ENCODE measurements around the gene ZBTB2.
"Not testable (repeated sequence)": the region's sequence is repeated elsewhere in the genome, so short reads cannot be mapped to it uniquely, and the experiment has no call there.

Gene ZBTB2

DNA sequence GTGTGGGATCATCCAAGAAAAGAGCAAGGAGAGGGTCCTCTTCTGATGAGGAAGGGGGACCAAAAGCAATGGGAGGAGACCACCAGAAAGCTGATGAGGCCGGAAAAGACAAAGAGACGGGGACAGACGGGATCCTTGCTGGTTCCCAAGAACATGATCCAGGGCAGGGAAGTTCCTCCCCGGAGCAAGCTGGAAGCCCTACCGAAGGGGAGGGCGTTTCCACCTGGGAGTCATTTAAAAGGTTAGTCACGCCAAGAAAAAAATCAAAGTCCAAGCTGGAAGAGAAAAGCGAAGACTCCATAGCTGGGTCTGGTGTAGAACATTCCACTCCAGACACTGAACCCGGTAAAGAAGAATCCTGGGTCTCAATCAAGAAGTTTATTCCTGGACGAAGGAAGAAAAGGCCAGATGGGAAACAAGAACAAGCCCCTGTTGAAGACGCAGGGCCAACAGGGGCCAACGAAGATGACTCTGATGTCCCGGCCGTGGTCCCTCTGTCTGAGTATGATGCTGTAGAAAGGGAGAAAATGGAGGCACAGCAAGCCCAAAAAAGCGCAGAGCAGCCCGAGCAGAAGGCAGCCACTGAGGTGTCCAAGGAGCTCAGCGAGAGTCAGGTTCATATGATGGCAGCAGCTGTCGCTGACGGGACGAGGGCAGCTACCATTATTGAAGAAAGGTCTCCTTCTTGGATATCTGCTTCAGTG lies 40.8 kb downstream of the ZBTB2 start:
- no peaks in the 10 kb centered on the region for H3K9me3 ChIP-seq (ENCODE audit: low read length)
- no peaks in the 10 kb centered on the region for H3K27me3 ChIP-seq (ENCODE audit: insufficient read depth, low read length)
- no peaks in the 10 kb centered on the region for H3K79me2 ChIP-seq (ENCODE audit: insufficient read depth, low read length)
- no peak overlapping the region for H3K4me2 ChIP-seq (ENCODE audit: low read length)
- no peaks in the 10 kb centered on the region for H3K9me2 ChIP-seq (ENCODE audit: low read depth, low read length)
- no peak overlapping the region for H3K4me3 ChIP-seq (ENCODE audit: low read depth, low read length, poor library complexity, severe bottlenecking)
- no peak overlapping the region for H2AFZ ChIP-seq (ENCODE audit: low read length)
- no peaks in the 10 kb centered on the region for H4K20me1 ChIP-seq (ENCODE audit: insufficient read depth, low read length)
- H3K27ac ChIP-seq (ENCODE audit: low read depth, low read length, poor library complexity, severe bottlenecking): no peak overlapping the region
- H3K36me3 ChIP-seq (ENCODE audit: insufficient read depth, low read length): no peaks in the 10 kb centered on the region
- H3K4me1 ChIP-seq (ENCODE audit: insufficient read depth, low read length, severe bottlenecking): no peaks in the 10 kb centered on the region
- H3K9ac ChIP-seq (ENCODE audit: low read length): no peak overlapping the region
- TF ChIP-seq EZH2 (IDR thresholded peaks at IDR 0.05; ENCODE audit: borderline replicate concordance, low read length): no peak
- TF ChIP-seq, protein P1, sequence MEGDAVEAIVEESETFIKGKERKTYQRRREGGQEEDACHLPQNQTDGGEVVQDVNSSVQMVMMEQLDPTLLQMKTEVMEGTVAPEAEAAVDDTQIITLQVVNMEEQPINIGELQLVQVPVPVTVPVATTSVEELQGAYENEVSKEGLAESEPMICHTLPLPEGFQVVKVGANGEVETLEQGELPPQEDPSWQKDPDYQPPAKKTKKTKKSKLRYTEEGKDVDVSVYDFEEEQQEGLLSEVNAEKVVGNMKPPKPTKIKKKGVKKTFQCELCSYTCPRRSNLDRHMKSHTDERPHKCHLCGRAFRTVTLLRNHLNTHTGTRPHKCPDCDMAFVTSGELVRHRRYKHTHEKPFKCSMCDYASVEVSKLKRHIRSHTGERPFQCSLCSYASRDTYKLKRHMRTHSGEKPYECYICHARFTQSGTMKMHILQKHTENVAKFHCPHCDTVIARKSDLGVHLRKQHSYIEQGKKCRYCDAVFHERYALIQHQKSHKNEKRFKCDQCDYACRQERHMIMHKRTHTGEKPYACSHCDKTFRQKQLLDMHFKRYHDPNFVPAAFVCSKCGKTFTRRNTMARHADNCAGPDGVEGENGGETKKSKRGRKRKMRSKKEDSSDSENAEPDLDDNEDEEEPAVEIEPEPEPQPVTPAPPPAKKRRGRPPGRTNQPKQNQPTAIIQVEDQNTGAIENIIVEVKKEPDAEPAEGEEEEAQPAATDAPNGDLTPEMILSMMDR (IDR thresholded peaks at IDR 0.05; ENCODE audit: low read length): no peak
- no peaks in the 10 kb centered on the region for H3F3A ChIP-seq (ENCODE audit: insufficient read depth, low read length)

DNA sequence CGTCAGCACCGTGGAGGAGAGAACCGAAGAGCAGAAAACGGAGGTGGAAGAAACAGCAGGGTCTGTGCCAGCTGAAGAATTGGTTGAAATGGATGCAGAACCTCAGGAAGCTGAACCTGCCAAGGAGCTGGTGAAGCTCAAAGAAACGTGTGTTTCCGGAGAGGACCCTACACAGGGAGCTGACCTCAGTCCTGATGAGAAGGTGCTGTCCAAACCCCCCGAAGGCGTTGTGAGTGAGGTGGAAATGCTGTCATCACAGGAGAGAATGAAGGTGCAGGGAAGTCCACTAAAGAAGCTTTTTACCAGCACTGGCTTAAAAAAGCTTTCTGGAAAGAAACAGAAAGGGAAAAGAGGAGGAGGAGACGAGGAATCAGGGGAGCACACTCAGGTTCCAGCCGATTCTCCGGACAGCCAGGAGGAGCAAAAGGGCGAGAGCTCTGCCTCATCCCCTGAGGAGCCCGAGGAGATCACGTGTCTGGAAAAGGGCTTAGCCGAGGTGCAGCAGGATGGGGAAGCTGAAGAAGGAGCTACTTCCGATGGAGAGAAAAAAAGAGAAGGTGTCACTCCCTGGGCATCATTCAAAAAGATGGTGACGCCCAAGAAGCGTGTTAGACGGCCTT lies 41.6 kb downstream of the ZBTB2 start:
- no peak for TF ChIP-seq EZH2 (IDR thresholded peaks at IDR 0.05; ENCODE audit: borderline replicate concordance, low read length)
- TF ChIP-seq, protein P1 (IDR thresholded peaks at IDR 0.05; ENCODE audit: low read length): no peak
- Histone ChIP-seq H4K20me1 (ENCODE audit: insufficient read depth, low read length) (no peaks in the 10 kb centered on the region), H3K27ac (ENCODE audit: low read depth, low read length, poor library complexity, severe bottlenecking) (no peak overlapping the region), H3K27me3 (ENCODE audit: insufficient read depth, low read length) (no peaks in the 10 kb centered on the region), H2AFZ (ENCODE audit: low read length) (no peak overlapping the region), H3K4me3 (ENCODE audit: low read depth, low read length, poor library complexity, severe bottlenecking) (no peak overlapping the region), H3K9ac (ENCODE audit: low read length) (no peak overlapping the region), H3K79me2 (ENCODE audit: insufficient read depth, low read length) (no peaks in the 10 kb centered on the region), H3F3A (ENCODE audit: insufficient read depth, low read length) (no peaks in the 10 kb centered on the region), H3K4me2 (ENCODE audit: low read length) (no peak overlapping the region), H3K9me2 (ENCODE audit: low read depth, low read length) (no peaks in the 10 kb centered on the region), H3K36me3 (ENCODE audit: insufficient read depth, low read length) (no peaks in the 10 kb centered on the region), H3K9me3 (ENCODE audit: low read length) (no peaks in the 10 kb centered on the region), H3K4me1 (ENCODE audit: insufficient read depth, low read length, severe bottlenecking) (no peaks in the 10 kb centered on the region)

DNA sequence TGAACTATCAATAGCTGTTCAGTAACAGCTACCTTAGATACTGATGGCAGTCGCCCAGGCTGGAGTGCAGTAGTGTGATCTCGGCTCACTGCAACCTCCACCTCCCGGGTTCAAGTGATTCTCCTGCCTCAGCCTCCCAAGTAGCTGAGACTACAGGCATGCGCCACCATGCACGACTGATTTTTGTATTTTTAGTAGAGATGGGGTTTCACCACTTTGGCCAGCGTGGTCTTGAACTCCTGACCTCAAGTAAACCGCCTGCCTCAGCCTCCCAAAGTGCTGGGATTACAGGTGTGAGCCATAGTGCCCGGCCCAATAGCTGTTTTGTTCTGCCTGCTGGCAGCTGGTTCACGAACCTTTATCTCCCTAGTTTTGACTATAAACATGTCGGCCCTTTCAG lies 48.6 kb downstream of the ZBTB2 start:
- not testable (repeated sequence) for H3K79me2 ChIP-seq (ENCODE audit: insufficient read depth, low read length); H3K4me2 ChIP-seq (ENCODE audit: low read length); H3K9ac ChIP-seq (ENCODE audit: low read length); H3K9me2 ChIP-seq (ENCODE audit: low read depth, low read length); H4K20me1 ChIP-seq (ENCODE audit: insufficient read depth, low read length); H3K4me1 ChIP-seq (ENCODE audit: insufficient read depth, low read length, severe bottlenecking); H3K27me3 ChIP-seq (ENCODE audit: insufficient read depth, low read length); H3K36me3 ChIP-seq (ENCODE audit: insufficient read depth, low read length); H3K27ac ChIP-seq (ENCODE audit: low read depth, low read length, poor library complexity, severe bottlenecking); H2AFZ ChIP-seq (ENCODE audit: low read length); H3K4me3 ChIP-seq (ENCODE audit: low read depth, low read length, poor library complexity, severe bottlenecking); H3F3A ChIP-seq (ENCODE audit: insufficient read depth, low read length); H3K9me3 ChIP-seq (ENCODE audit: low read length)

Measured in OCI-LY1 (cell line).